ENCODE data around the gene ATG12. TPM values are rescaled to one million over a fixed set of nuclear protein-coding genes. Genes with fewer than 3 reads are reported as not detected.

Gene ATG12
- total RNA-seq, 3 donors from 2014 or later: 46.0 to 63.0 (median 50.8) TPM

DNA sequence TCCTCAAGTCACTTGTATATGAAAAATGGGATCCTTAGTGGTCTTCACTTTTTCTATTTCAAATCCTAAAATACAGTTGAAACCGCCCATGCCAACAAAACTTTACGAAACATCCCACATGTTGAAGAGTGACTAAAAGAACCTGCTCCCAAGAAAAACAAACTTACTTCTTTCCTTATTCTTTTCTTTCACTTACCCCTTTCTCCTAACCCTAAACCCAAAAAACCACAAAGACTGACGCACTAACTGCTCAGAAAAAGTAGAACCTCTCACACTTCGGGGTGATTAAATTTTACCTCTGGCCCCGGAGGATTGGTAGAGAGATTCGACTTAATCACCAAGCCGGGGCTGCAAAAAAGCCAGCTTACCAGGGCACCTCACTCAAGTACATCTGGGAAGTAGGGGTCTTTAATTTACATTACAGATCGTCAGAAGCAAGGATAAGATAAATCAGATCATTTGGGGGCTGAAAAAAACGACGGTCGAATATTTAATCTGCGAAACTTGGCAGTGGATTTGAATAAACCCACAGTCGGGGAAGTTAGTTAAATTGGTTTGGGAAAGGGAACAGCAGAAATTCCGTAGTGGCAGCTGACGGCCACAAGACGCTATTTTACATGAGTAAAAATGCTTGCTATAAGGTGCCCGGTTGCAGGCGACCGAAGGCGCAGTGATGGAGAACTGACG lies 26.2 kb downstream of the ATG12 start:
- peak overlapping the region; percentile 50 to 82 (median 66) for H3K4me3 ChIP-seq
- no peaks in the 10 kb centered on the region for H3K4me1 ChIP-seq
- H3K27ac ChIP-seq: no peak overlapping the region
- DNase-seq (ENCODE audit: low spot score in 2 of 2): no peak
- no peaks in the 10 kb centered on the region for H3K9me3 ChIP-seq
- TF ChIP-seq POLR2A (IDR thresholded peaks at IDR 0.05) (no peak), POLR2AphosphoS5 (IDR thresholded peaks at IDR 0.05) (no peak), CTCF (IDR thresholded peaks at IDR 0.05) (no peak)
- intact Hi-C loops (cut with DNase I; ENCODE audit: low total_unique reads): no loop called here
- H3K36me3 ChIP-seq: no peaks in the 10 kb centered on the region
- peaks cover 4 to 31% of the 10 kb centered on the region in 2 donors for H3K27me3 ChIP-seq

DNA sequence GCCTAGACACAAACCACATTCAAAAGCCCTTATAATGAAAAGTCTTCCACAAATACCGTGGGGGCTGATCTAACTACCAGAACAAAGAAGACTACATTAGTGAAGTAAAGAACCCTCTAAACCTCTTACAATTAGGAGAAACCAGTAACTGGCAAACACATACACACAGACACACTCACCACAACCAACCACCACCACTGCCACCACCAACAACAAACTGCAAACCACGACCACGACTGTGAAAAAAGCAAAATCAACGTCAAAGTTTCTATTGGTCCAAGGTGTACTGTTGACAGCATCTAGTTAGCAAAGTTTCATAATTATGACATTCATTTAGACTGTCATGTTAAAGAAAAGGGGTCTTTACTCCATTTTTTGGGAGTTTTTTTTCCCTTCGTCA lies 27.6 kb downstream of the ATG12 start:
- H3K4me3 ChIP-seq: peak overlapping the region in 2 of 3 donors; percentile 66 to 82
- peaks cover 4 to 31% of the 10 kb centered on the region in 2 donors for H3K27me3 ChIP-seq
- H3K4me1 ChIP-seq: no peaks in the 10 kb centered on the region
- H3K9me3 ChIP-seq: no peaks in the 10 kb centered on the region
- no peak for TF ChIP-seq CTCF (IDR thresholded peaks at IDR 0.05)
- intact Hi-C loops (cut with DNase I; ENCODE audit: low total_unique reads): no loop called here
- no peaks in the 10 kb centered on the region for H3K36me3 ChIP-seq
- no peak for DNase-seq (ENCODE audit: low spot score in 2 of 2)
- H3K27ac ChIP-seq: no peak overlapping the region

DNA sequence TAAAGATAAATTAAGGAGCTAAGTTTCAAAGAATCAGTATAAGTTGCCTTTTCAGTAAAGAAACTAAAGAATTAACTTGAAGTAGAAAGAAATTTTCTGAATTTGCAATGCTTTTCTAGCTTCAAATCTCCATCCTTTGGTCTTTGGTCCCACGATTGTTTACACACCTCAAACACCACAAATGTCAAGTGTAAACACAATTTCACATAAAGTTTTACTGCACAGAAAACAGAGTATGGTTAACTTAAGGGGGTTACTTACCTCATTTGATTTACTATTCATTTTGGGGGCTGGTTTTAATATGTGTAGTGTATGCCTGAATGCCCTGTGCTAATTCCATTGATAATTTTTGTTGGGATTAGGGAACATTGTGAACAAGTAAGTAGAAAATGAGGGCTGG lies 29.0 kb downstream of the ATG12 start:
- H3K4me1 ChIP-seq: no peaks in the 10 kb centered on the region
- TF ChIP-seq POLR2AphosphoS5 (IDR thresholded peaks at IDR 0.05) (no peak), POLR2A (IDR thresholded peaks at IDR 0.05) (no peak), CTCF (IDR thresholded peaks at IDR 0.05) (no peak)
- intact Hi-C loops (cut with DNase I; ENCODE audit: low total_unique reads): no loop called here
- H3K27me3 ChIP-seq: peaks cover 4 to 31% of the 10 kb centered on the region in 2 donors
- no peak overlapping the region for H3K4me3 ChIP-seq
- H3K9me3 ChIP-seq: no peaks in the 10 kb centered on the region
- H3K27ac ChIP-seq: no peak overlapping the region
- no peak for DNase-seq (ENCODE audit: low spot score in 2 of 2)
- H3K36me3 ChIP-seq: no peaks in the 10 kb centered on the region

GRCh38 chr5:115811406-115811805 lies 30.0 kb downstream of the ATG12 start:
- H3K9me3 ChIP-seq: no peaks in the 10 kb centered on the region

More at GRCh38 chr5:115811406-115811805, 30.0 kb downstream of the ATG12 start:
- no peak for TF ChIP-seq POLR2AphosphoS5 (IDR thresholded peaks at IDR 0.05)
- TF ChIP-seq CTCF (IDR thresholded peaks at IDR 0.05): no peak
- no peak for TF ChIP-seq POLR2A (IDR thresholded peaks at IDR 0.05)
- H3K27me3 ChIP-seq: peaks cover 4 to 27% of the 10 kb centered on the region in 2 donors
- no peak overlapping the region for H3K27ac ChIP-seq
- intact Hi-C loops (cut with DNase I; ENCODE audit: low total_unique reads): no loop called here
- no peaks in the 10 kb centered on the region for H3K36me3 ChIP-seq
- H3K4me1 ChIP-seq: no peaks in the 10 kb centered on the region
- no peak overlapping the region for H3K4me3 ChIP-seq
- DNase-seq (ENCODE audit: low spot score in 2 of 2): no peak
